Thyroid gland (tissue), 4 donors: ENCODE results near the gene PSMG3. TPM values are rescaled to one million over a fixed set of nuclear protein-coding genes. Genes with fewer than 3 reads are reported as not detected.

Source experiments
- DNase-seq, 2 donors: peaks; one replicate each; pipeline ENCODE4 v3.0.0-alpha.2; 2019
- H3K27ac ChIP-seq, 3 donors: fragments of 200-600 bp; sonication (generic); 1 replicate in 2 of 3; 2 replicates in 1 of 3; pipeline ENCODE4 v1.5.1; 2016 to 2019; ENCODE audit warnings: mild to moderate bottlenecking in 1 of 3, moderate library complexity in 1 of 3
- H3K27me3 ChIP-seq: fragments of 200-600 bp; sonication (generic); one replicate; pipeline ENCODE4 v1.5.1; 2019
- H3K36me3 ChIP-seq, 2 donors: fragments of 200-600 bp; sonication (generic); one replicate each; pipeline ENCODE4 v1.5.1; 2016 to 2019
- H3K4me1 ChIP-seq, 2 donors: fragments of 200-600 bp; sonication (generic); one replicate each; pipeline ENCODE4 v1.5.1; 2017 to 2019
- H3K4me3 ChIP-seq, 3 donors: fragments of 200-600 bp; sonication (generic); replicated peaks in 1 of 3; 1 replicate in 2 of 3; 2 replicates in 1 of 3; pipeline ENCODE4 v1.5.1; 2016; ENCODE audit warnings: mild to moderate bottlenecking in 1 of 3
- H3K9me3 ChIP-seq: fragments of 200-600 bp; sonication (generic); one replicate; pipeline ENCODE4 v1.5.1; 2017
- POLR2A ChIP-seq, 2 donors: fragments of 450-650 bp; IDR thresholded peaks; one replicate each; pipeline ENCODE4 v1.6.1; 2017; ENCODE audit warnings: antibody characterized with exemption in 2 of 2, mild to moderate bottlenecking in 2 of 2, moderate library complexity in 1 of 2
- WGBS, 2 donors: methylation state at CpG; one replicate each; pipeline ENCODE4 v1.1.5; 2017; 5-methylcytosine and 5-hydroxymethylcytosine counted together
- intact Hi-C: fragments of 100-400 bp; cut with DNase I; formaldehyde crosslinking; loops from one replicate; pipeline ENCODE4 v1.15.1; 2023
- total RNA-seq, 4 donors: library from RNA; depleted of rRNA; stranded (reverse); fragments of >200 nt; gene quantifications; one replicate each; pipeline ENCODE4 v1.2.3, GENCODE V29; 2016
- TF ChIP-seq, protein P1 (sequence below), 6 experiments: fragments of 200-600 bp in 3 of 6; fragments of 450-650 bp in 3 of 6; sonication (generic) in 3 of 6; IDR thresholded peaks; one replicate each; pipeline ENCODE4 v1.5.1; 2016 to 2019; ENCODE audit warnings: antibody characterized with exemption in 6 of 6, mild to moderate bottlenecking in 2 of 6, inconsistent platforms in 1 of 6, moderate library complexity in 1 of 6

Gene PSMG3
- total RNA-seq, 4 donors from 2014 or later: 28.1 to 65.6 (median 50.2) TPM

DNA sequence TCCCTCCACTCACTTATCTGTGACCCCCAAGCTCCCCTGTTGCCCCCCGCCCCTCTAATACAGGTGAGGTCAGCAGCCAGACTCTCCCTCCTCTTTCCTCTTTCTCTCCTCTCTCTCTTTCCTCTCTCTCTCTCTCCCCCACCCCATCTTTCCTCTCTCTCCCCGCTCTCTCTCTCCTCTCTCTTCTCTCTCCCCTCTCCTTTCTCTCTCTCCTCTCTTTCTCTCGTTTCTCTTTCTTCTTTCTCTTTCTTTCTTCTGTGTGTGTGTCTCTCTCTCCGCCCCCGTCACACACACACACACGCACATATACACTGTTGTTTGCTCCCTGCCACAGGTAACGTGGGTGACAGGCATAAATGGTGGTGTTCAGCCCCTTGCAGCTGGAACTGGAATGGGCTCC, 37.2 kb upstream of the PSMG3 start:
- TF ChIP-seq, protein P1, sequence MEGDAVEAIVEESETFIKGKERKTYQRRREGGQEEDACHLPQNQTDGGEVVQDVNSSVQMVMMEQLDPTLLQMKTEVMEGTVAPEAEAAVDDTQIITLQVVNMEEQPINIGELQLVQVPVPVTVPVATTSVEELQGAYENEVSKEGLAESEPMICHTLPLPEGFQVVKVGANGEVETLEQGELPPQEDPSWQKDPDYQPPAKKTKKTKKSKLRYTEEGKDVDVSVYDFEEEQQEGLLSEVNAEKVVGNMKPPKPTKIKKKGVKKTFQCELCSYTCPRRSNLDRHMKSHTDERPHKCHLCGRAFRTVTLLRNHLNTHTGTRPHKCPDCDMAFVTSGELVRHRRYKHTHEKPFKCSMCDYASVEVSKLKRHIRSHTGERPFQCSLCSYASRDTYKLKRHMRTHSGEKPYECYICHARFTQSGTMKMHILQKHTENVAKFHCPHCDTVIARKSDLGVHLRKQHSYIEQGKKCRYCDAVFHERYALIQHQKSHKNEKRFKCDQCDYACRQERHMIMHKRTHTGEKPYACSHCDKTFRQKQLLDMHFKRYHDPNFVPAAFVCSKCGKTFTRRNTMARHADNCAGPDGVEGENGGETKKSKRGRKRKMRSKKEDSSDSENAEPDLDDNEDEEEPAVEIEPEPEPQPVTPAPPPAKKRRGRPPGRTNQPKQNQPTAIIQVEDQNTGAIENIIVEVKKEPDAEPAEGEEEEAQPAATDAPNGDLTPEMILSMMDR (IDR thresholded peaks at IDR 0.05): no peak
- no peak overlapping the region for H3K27ac ChIP-seq
- no peaks in the 10 kb centered on the region for H3K36me3 ChIP-seq
- intact Hi-C loops: no loop called here
- DNase-seq: no peak
- no peaks in the 10 kb centered on the region for H3K4me1 ChIP-seq
- no peaks in the 10 kb centered on the region for H3K27me3 ChIP-seq
- H3K4me3 ChIP-seq: no peak overlapping the region
- 52 to 59% methylated on average over 7 of the region's 7 CpGs for WGBS, 2 donors
- no peaks in the 10 kb centered on the region for H3K9me3 ChIP-seq

DNA sequence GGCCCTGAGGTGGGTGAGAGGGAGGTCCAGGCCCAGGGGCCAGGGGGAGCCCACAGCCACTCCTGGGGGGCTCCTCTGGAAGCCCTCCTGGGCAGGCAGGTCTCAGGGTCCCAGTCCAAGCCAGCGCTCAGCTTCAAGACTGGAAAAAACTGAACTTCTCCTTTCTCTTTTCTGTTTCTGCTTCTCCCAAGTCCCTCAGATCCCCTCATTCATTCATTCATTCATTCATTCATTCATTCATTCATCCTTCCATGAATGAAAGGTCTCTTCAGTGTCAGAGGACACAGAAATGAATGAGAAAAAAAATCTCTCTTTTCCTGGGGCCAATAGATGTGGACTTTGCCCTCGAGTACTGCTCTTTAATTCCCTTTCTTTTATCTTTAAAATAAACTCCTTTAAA, 34.6 kb upstream of the PSMG3 start:
- intact Hi-C loops: no loop called here
- 75 to 76% methylated on average over 2 of the region's 2 CpGs for WGBS, 2 donors
- DNase-seq: no peak
- H3K4me1 ChIP-seq: no peaks in the 10 kb centered on the region
- no peaks in the 10 kb centered on the region for H3K27me3 ChIP-seq
- no peaks in the 10 kb centered on the region for H3K36me3 ChIP-seq
- no peak overlapping the region for H3K27ac ChIP-seq
- TF ChIP-seq, protein P1 (IDR thresholded peaks at IDR 0.05): no peak
- TF ChIP-seq POLR2A (IDR thresholded peaks at IDR 0.05): no peak
- H3K4me3 ChIP-seq: no peak overlapping the region
- H3K9me3 ChIP-seq: no peaks in the 10 kb centered on the region

DNA sequence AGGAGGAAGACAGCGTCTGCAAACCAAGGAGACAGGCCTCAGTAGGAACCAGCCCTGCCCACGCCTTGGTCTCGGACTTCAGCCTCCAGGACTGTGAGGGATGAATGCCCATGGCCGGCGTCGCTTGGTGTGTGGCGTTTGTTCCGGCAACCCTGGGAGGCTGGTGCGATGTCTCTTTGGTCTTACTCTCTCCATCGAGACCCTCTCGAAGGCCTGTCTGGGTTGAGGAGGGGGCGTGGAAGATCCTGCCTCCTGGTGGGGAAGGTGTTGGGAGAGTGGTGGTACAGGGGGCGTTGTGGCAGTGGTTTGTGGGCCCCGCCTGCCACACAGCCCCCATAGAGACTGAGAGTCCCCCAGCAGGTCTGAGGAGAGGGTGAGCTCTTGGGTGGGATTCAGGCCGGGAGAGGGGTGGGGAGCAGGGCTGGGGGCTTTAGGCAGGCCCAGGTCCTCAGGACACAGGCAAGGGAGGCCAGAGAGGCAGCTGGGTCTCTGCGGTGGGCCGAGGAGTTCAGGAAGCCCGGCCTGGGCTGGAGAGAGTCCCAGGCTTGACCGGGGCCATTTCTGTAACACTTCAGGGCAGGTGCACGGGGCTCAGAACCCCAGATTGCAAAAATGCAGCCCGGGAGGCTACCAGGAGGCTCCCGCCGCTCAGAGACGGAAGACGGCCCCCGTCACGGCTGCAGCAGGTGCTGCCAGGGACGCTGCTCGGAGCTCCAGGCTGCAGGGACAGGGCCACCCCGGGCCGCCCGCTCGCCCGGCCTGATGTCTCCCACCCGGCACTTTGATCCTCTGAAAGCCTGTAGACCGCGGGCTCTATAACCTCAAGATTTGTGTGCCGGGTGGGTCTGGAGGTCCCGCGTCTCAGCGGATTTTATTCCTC, 33.8 kb upstream of the PSMG3 start:
- H3K4me1 ChIP-seq: no peaks in the 10 kb centered on the region
- no peak overlapping the region for H3K27ac ChIP-seq
- no peak overlapping the region for H3K4me3 ChIP-seq
- no peak for DNase-seq
- WGBS, 2 donors: 81 to 84% methylated on average over 25 to 41 of the region's 41 CpGs
- H3K27me3 ChIP-seq: no peaks in the 10 kb centered on the region
- TF ChIP-seq POLR2A (IDR thresholded peaks at IDR 0.05): no peak
- TF ChIP-seq, protein P1 (IDR thresholded peaks at IDR 0.05): no peak
- intact Hi-C loops: no loop called here
- no peaks in the 10 kb centered on the region for H3K36me3 ChIP-seq
- H3K9me3 ChIP-seq: no peaks in the 10 kb centered on the region

- Histone ChIP-seq H3K9me3 (no peaks in the 10 kb centered on the region), H3K4me3 (no peak overlapping the region), H3K27ac (no peak overlapping the region), H3K27me3 (no peaks in the 10 kb centered on the region), H3K36me3 (no peaks in the 10 kb centered on the region), H3K4me1 (no peaks in the 10 kb centered on the region)
- WGBS, 2 donors: 92 to 96% methylated on average over 12 to 13 of the region's 15 CpGs
- intact Hi-C loops: no loop called here
- no peak for TF ChIP-seq POLR2A (IDR thresholded peaks at IDR 0.05)
- TF ChIP-seq, protein P1 (IDR thresholded peaks at IDR 0.05): no peak
- DNase-seq: no peak
Observed at GRCh38 chr7:1602386-1602785, 32.6 kb upstream of the PSMG3 start.

GRCh38 chr7:1601956-1602355, 32.1 kb upstream of the PSMG3 start:
- no peak for DNase-seq
- intact Hi-C loops: no loop called here
- WGBS, 2 donors: 80 to 82% methylated on average over 21 to 24 of the region's 24 CpGs
- TF ChIP-seq POLR2A (IDR thresholded peaks at IDR 0.05): no peak
- TF ChIP-seq, protein P1 (IDR thresholded peaks at IDR 0.05): no peak
- Histone ChIP-seq H3K9me3 (no peaks in the 10 kb centered on the region), H3K4me1 (no peaks in the 10 kb centered on the region), H3K27me3 (no peaks in the 10 kb centered on the region), H3K4me3 (no peak overlapping the region), H3K27ac (no peak overlapping the region), H3K36me3 (no peaks in the 10 kb centered on the region)
